Mucosa of stomach (tissue), 1 donor: ENCODE data around the gene LNP1.

ENCODE experiments used
- H3K27me3 ChIP-seq: one replicate; pipeline ENCODE4 v1.7.0; 2013; ENCODE audit warnings: mild to moderate bottlenecking, low read length; ENCODE audit not compliant: control insufficient read depth, insufficient read depth
- H3K36me3 ChIP-seq: one replicate; pipeline ENCODE4 v1.7.0; 2013; ENCODE audit warnings: low read length; ENCODE audit not compliant: control insufficient read depth, insufficient read depth
- H3K4me1 ChIP-seq: one replicate; pipeline ENCODE4 v1.7.0; 2013; ENCODE audit warnings: mild to moderate bottlenecking, low read length; ENCODE audit not compliant: control insufficient read depth, insufficient read depth
- H3K4me3 ChIP-seq: one replicate; pipeline ENCODE4 v1.7.0; 2013; ENCODE audit warnings: low read length
- H3K9ac ChIP-seq: one replicate; pipeline ENCODE4 v1.7.0; 2013; ENCODE audit warnings: mild to moderate bottlenecking, low read length, moderate library complexity
- H3K9me3 ChIP-seq: one replicate; pipeline ENCODE4 v1.7.0; 2013; ENCODE audit warnings: mild to moderate bottlenecking, low read length, moderate library complexity; ENCODE audit not compliant: control insufficient read depth
- donor health status: Pancreatic carcinoma.

Gene LNP1

DNA sequence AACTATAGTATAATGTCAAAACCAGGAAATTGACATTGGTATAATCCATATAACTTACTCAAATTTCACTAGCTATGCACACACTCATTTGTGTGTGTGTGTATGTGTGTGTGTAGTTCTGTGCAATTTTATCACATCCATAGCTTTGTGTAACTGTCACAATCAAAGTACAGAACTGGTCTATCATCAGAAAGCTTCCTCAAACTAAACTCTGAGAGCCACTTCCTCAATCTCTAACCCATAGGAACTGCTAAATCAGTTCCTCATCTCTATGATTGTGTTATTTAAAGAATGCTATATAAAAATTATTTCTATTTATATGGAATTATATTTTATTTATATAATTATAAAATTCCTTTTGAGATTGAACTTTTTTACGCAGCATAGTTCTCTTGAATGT is 18.1 kb downstream of the LNP1 start:
- Histone ChIP-seq H3K9me3 (no peaks in the 10 kb centered on the region), H3K4me1 (no peaks in the 10 kb centered on the region), H3K27me3 (no peaks in the 10 kb centered on the region), H3K36me3 (no peaks in the 10 kb centered on the region), H3K4me3 (no peak overlapping the region), H3K9ac (no peak overlapping the region)

DNA sequence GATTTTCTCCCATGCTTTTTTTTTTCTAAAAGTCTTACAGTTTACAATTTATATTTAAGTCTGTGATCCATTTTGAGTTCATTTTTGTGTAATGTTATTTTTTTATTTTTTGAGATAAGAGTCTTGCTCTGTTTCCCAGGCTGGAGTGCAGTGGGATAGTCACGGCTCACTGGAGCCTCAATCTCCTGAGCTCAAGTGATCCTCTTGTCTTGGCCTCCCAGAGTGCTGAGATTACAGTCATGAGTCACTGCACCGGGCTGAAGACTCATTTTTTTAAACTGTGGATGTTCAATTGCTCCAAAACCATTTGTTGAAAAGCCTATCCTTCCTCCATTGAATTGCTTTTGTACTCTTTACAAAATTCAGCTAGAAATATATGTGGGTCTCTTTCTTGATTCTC is 19.5 kb downstream of the LNP1 start:
- Histone ChIP-seq H3K9ac (no peak overlapping the region), H3K4me3 (no peak overlapping the region), H3K9me3 (no peaks in the 10 kb centered on the region), H3K27me3 (no peaks in the 10 kb centered on the region), H3K36me3 (no peaks in the 10 kb centered on the region), H3K4me1 (no peaks in the 10 kb centered on the region)

- H3K4me1 ChIP-seq, result no peaks in the 10 kb centered on the region
- H3K27me3 ChIP-seq, result no peaks in the 10 kb centered on the region
- no peak overlapping the region for H3K4me3 ChIP-seq
- no peaks in the 10 kb centered on the region for H3K36me3 ChIP-seq
- no peaks in the 10 kb centered on the region for H3K9me3 ChIP-seq
- H3K9ac ChIP-seq, result no peak overlapping the region
Measured at GRCh38 chr3:100423611-100424010, 22.3 kb downstream of the LNP1 start.

DNA sequence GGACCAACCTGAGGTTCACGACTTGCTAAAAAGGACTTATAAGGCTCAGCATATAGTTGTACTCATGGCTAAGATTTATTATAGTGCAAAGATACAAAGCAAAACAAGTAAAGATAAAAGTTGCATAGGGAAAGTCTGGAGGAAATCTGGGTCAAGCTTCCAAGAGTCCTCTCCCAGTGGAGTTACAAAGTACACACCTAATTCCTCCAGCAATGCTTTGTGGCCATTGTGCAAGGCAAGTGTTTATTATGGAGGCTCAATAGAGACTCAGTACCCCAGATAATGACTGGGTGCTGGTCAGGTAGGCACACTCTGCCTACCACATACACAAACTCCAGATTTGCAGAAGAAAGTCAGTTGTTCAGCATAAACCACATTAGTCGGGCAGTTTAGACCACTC is 22.9 kb downstream of the LNP1 start:
- no peaks in the 10 kb centered on the region for H3K27me3 ChIP-seq
- no peaks in the 10 kb centered on the region for H3K36me3 ChIP-seq
- no peak overlapping the region for H3K4me3 ChIP-seq
- no peak overlapping the region for H3K9ac ChIP-seq
- H3K4me1 ChIP-seq, result no peaks in the 10 kb centered on the region
- no peaks in the 10 kb centered on the region for H3K9me3 ChIP-seq

DNA sequence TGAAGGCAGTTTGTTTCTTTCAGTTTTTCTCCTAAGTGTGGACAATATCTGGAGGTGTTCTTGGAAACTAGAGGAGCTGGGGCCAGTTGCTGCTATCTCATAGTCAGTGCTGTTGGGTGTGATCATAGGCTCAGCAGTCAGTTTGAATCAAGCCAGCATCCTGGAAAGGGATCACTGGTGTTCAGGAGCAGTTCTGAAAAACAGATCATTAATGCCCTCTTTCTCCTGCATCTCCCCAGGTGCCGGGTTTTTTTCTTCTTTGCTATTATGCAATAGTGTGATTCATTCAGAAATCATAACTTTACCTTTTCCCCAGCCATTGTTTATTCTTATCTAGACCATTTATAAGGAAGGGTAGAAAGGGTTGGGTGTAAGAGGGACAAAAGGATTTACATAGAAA is 24.0 kb downstream of the LNP1 start:
- Histone ChIP-seq H3K36me3 (no peaks in the 10 kb centered on the region), H3K4me3 (no peak overlapping the region), H3K9ac (no peak overlapping the region), H3K9me3 (no peaks in the 10 kb centered on the region), H3K27me3 (no peaks in the 10 kb centered on the region), H3K4me1 (no peaks in the 10 kb centered on the region)

- H3K27me3 ChIP-seq, result no peaks in the 10 kb centered on the region
- no peak overlapping the region for H3K9ac ChIP-seq
- no peaks in the 10 kb centered on the region for H3K9me3 ChIP-seq
- no peaks in the 10 kb centered on the region for H3K36me3 ChIP-seq
- no peaks in the 10 kb centered on the region for H3K4me1 ChIP-seq
- H3K4me3 ChIP-seq, result no peak overlapping the region
Measured at GRCh38 chr3:100426067-100426682, 24.8 kb downstream of the LNP1 start.

- Histone ChIP-seq H3K36me3 (no peaks in the 10 kb centered on the region), H3K4me3 (no peak overlapping the region), H3K9ac (no peak overlapping the region)
Measured at GRCh38 chr3:100427699-100428098, 26.4 kb downstream of the LNP1 start.

GRCh38 chr3:100429187-100429716 is 27.9 kb downstream of the LNP1 start:
- no peak overlapping the region for H3K4me3 ChIP-seq
- no peaks in the 10 kb centered on the region for H3K27me3 ChIP-seq
- no peaks in the 10 kb centered on the region for H3K4me1 ChIP-seq
- no peaks in the 10 kb centered on the region for H3K36me3 ChIP-seq
- H3K9ac ChIP-seq, result no peak overlapping the region
- no peaks in the 10 kb centered on the region for H3K9me3 ChIP-seq

More at GRCh38 chr3:100427699-100428098, 26.4 kb downstream of the LNP1 start:
- no peaks in the 10 kb centered on the region for H3K27me3 ChIP-seq
- no peaks in the 10 kb centered on the region for H3K4me1 ChIP-seq
- no peaks in the 10 kb centered on the region for H3K9me3 ChIP-seq

DNA sequence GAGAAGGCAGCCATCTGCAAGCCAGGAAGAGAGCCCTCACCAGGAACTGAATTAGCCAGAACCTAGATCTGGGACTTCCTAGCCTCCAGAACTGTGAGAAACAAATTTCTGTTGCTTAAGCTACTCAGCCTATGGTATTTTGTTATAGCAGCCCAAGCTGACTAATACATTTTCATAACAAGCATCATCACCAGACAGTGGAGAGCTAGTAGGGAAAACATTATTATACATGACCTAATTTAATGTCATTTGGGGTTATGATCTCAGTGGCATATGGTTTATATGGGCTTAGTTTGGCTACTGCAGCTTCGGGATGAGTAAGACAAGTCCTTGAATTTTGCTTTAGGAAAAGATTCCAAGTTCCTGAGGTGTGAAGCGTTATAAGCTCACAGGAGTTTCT is 35.6 kb downstream of the LNP1 start:
- H3K27me3 ChIP-seq, result no peaks in the 10 kb centered on the region
- H3K36me3 ChIP-seq, result no peaks in the 10 kb centered on the region
- no peaks in the 10 kb centered on the region for H3K4me1 ChIP-seq
- H3K9ac ChIP-seq, result no peak overlapping the region
- H3K4me3 ChIP-seq, result no peak overlapping the region
- no peaks in the 10 kb centered on the region for H3K9me3 ChIP-seq

DNA sequence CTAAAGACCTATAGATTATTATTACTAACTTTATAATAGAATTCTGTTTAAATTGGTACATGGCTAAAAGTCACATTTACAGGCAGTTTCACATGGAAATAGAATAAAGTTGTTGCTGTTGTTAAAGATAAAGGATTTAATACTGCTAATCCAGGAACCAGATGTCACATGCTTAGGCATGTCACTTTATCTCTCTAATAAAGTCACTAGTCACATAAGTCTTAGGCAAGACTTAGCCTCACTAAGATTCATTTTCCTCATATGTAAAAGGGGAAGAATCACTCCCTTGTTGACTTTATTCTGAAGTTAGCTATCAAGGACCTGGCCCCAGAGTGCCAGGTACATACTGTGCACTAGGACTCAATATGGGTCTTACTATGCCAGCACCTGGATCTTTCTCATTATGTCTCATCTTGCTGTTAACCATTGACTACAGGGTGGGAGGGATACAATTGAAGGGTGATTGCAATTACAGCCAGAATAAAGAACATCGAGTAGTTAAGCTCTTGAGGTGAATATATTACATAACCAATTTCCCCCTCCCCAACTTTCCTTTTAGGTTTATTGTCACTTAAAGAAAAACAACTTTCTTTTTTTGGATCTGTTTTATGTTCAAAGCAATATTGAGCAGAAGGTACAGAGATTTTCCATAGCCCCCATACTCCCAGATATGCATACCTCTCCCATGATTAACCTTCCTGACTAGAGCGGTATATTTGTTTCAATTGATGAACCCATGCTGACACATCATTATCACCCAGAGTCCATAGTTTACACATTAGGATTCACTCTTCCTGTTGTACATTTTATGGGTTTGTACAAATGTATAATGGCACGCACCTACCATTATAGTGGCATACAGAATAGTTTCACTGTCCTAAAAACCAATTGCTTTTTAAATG is 36.6 kb downstream of the LNP1 start:
- Histone ChIP-seq H3K9me3 (no peaks in the 10 kb centered on the region), H3K27me3 (no peaks in the 10 kb centered on the region), H3K36me3 (no peaks in the 10 kb centered on the region), H3K9ac (no peak overlapping the region), H3K4me3 (no peak overlapping the region), H3K4me1 (no peaks in the 10 kb centered on the region)

GRCh38 chr3:100438623-100438974 is 37.3 kb downstream of the LNP1 start:
- no peaks in the 10 kb centered on the region for H3K36me3 ChIP-seq

DNA sequence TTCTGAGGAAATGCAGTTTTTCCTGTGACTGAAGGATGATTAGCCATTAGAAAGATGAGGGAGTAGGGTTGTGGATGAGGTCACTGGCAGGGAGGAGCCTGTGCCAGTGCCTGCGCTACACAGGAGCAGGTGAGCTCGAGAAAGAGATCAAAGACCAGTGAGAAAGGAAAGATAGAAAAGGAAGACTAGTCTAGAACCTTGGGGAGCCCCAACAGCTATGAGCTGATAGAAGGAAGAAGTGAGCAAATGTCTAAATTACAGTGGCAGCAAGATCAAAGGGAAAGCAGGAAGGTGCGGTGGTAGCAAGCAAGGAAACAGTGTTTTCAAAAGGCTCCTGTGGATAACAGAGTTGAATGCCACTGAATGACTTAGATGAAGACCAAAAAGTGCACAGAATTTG is 39.6 kb downstream of the LNP1 start:
- Histone ChIP-seq H3K9ac (no peak overlapping the region), H3K4me3 (no peak overlapping the region), H3K4me1 (no peaks in the 10 kb centered on the region), H3K36me3 (no peaks in the 10 kb centered on the region), H3K27me3 (no peaks in the 10 kb centered on the region), H3K9me3 (no peaks in the 10 kb centered on the region)

More at GRCh38 chr3:100438623-100438974, 37.3 kb downstream of the LNP1 start:
- no peaks in the 10 kb centered on the region for H3K9me3 ChIP-seq
- H3K4me1 ChIP-seq, result no peaks in the 10 kb centered on the region
- no peak overlapping the region for H3K4me3 ChIP-seq
- no peak overlapping the region for H3K9ac ChIP-seq
- H3K27me3 ChIP-seq, result no peaks in the 10 kb centered on the region
